MM.1S (cell line): ENCODE data around the gene ADARB2.

Source experiments
- EZH2 ChIP-seq: fragments of 300-600 bp; sonication (generic); optimal IDR thresholded peaks from 2 replicates; pipeline ENCODE3; 2017; ENCODE audit warnings: low read depth, mild to moderate bottlenecking, antibody characterized with exemption, low read length, mixed read lengths
- TF ChIP-seq, protein P1 (sequence below): fragments of 300-600 bp; sonication (generic); IDR thresholded peaks from 2 replicates; pipeline ENCODE4 v1.5.1; 2016; ENCODE audit warnings: antibody characterized with exemption, low read length, mixed read lengths

- TF ChIP-seq, protein P1, sequence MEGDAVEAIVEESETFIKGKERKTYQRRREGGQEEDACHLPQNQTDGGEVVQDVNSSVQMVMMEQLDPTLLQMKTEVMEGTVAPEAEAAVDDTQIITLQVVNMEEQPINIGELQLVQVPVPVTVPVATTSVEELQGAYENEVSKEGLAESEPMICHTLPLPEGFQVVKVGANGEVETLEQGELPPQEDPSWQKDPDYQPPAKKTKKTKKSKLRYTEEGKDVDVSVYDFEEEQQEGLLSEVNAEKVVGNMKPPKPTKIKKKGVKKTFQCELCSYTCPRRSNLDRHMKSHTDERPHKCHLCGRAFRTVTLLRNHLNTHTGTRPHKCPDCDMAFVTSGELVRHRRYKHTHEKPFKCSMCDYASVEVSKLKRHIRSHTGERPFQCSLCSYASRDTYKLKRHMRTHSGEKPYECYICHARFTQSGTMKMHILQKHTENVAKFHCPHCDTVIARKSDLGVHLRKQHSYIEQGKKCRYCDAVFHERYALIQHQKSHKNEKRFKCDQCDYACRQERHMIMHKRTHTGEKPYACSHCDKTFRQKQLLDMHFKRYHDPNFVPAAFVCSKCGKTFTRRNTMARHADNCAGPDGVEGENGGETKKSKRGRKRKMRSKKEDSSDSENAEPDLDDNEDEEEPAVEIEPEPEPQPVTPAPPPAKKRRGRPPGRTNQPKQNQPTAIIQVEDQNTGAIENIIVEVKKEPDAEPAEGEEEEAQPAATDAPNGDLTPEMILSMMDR = no peak
- no peak for TF ChIP-seq EZH2
These were observed 263.5 kb downstream of the ADARB2 start for GRCh38 chr10:1473874-1474273.
